Gastrocnemius medialis (tissue), 4 donors: ENCODE measurements around the gene NSL1. TPM values are rescaled to one million over a fixed set of nuclear protein-coding genes. Genes with fewer than 3 reads are reported as not detected.

Experiments
- ATAC-seq, 2 donors: fragments of 150-250 bp; one replicate each; pipeline ENCODE4 v1.9.1; 2016
- DNase-seq, 2 donors: peaks; one replicate each; pipeline ENCODE4 v3.0.0-alpha.2; 2019
- H3K27ac ChIP-seq, 4 donors: fragments of 200-600 bp; sonication (generic); 1 replicate in 1 of 4; 2 replicates in 3 of 4; pipeline ENCODE4 v1.5.1; 2016 to 2018; ENCODE audit warnings: mild to moderate bottlenecking in 2 of 4, moderate library complexity in 1 of 4
- H3K27me3 ChIP-seq, 3 donors: fragments of 200-600 bp; sonication (generic) in 2 of 3; 1 replicate in 1 of 3; 2 replicates in 2 of 3; pipeline versions ENCODE4 v1.5.1 to v1.6.0; 2016 to 2019; ENCODE audit warnings: mild to moderate bottlenecking in 1 of 3, moderate library complexity in 1 of 3
- H3K36me3 ChIP-seq, 2 donors: fragments of 200-600 bp; sonication (generic) in 1 of 2; one replicate each; pipeline ENCODE4 v1.5.1; 2017 to 2018
- H3K4me1 ChIP-seq, 2 donors: fragments of 200-600 bp; sonication (generic) in 1 of 2; one replicate each; pipeline ENCODE4 v1.5.1; 2016 to 2017; ENCODE audit warnings: mild to moderate bottlenecking in 2 of 2
- H3K4me3 ChIP-seq, 4 donors: fragments of 200-600 bp; sonication (generic) in 3 of 4; 1 replicate in 1 of 4; 2 replicates in 3 of 4; pipeline ENCODE4 v1.5.1; 2016 to 2019; ENCODE audit warnings: mild to moderate bottlenecking in 2 of 4
- H3K9me3 ChIP-seq, 3 donors: fragments of 200-600 bp; sonication (generic) in 2 of 3; 1 replicate in 1 of 3; 2 replicates in 2 of 3; pipeline ENCODE4 v1.5.1; 2016 to 2019
- CTCF ChIP-seq, 5 experiments: fragments of 450-650 bp in 3 of 5; fragments of 200-600 bp in 2 of 5; sonication (generic) in 2 of 5; IDR thresholded peaks in 4 of 5; conservative IDR thresholded peaks in 1 of 5; 1 replicate in 4 of 5; 2 replicates in 1 of 5; pipeline ENCODE4 v1.5.1; 2016 to 2019; ENCODE audit warnings: antibody characterized with exemption in 5 of 5, mild to moderate bottlenecking in 3 of 5, moderate library complexity in 3 of 5
- POLR2A ChIP-seq, 2 donors: fragments of 450-650 bp; IDR thresholded peaks; one replicate each; pipeline ENCODE4 v1.6.1; 2017; ENCODE audit warnings: antibody characterized with exemption in 2 of 2, mild to moderate bottlenecking in 2 of 2, moderate library complexity in 2 of 2
- in situ Hi-C, 4 donors: fragments of 200-750 bp; cut with MboI; loops; one replicate each; pipeline versions ENCODE4 v1.15.0 to v1.8.0; 2017; ENCODE audit warnings: low sequenced_read_pairs in 4 of 4
- intact Hi-C: fragments of 100-400 bp; cut with DNase I; formaldehyde crosslinking; loops from one replicate; pipeline ENCODE4 v1.15.1; 2023; ENCODE audit warnings: low total_unique reads
- total RNA-seq, 4 donors: library from RNA; depleted of rRNA; stranded (reverse); fragments of >200 nt; gene quantifications; one replicate each; pipeline versions ENCODE4 v1.1.0 to v1.2.3, GENCODE V29; 2016

NSL1 gene
- total RNA-seq, 4 donors from 2014 or later, result 21.3 to 42.6 (median 28.2) TPM

- DNase-seq (no peak), ATAC-seq (no peak)
- Histone ChIP-seq H3K27me3 (no peaks in the 10 kb centered on the region), H3K27ac (no peak overlapping the region), H3K4me3 (no peak overlapping the region), H3K9me3 (no peaks in the 10 kb centered on the region), H3K4me1 (no peaks in the 10 kb centered on the region), H3K36me3 (no peaks in the 10 kb centered on the region)
- in situ Hi-C loops, result no loop called here
- TF ChIP-seq CTCF (IDR thresholded peaks at IDR 0.05 in 4 of 5, conservative IDR thresholded peaks at IDR 0.05 in 1 of 5), result no peak
- TF ChIP-seq POLR2A (IDR thresholded peaks at IDR 0.05), result no peak
- intact Hi-C loops, result no loop called here
Measured at GRCh38 chr1:212738330-212738729, 53.2 kb downstream of the NSL1 start.

GRCh38 chr1:212737559-212737958 is 54.0 kb downstream of the NSL1 start:
- no peak for ATAC-seq
- H3K27ac ChIP-seq, result no peak overlapping the region
- no peaks in the 10 kb centered on the region for H3K36me3 ChIP-seq
- no peak overlapping the region for H3K4me3 ChIP-seq
- in situ Hi-C loops (no loop called here), intact Hi-C loops (no loop called here)
- no peaks in the 10 kb centered on the region for H3K9me3 ChIP-seq
- no peaks in the 10 kb centered on the region for H3K27me3 ChIP-seq
- H3K4me1 ChIP-seq, result no peaks in the 10 kb centered on the region
- TF ChIP-seq POLR2A (IDR thresholded peaks at IDR 0.05) (no peak), CTCF (IDR thresholded peaks at IDR 0.05 in 4 of 5, conservative IDR thresholded peaks at IDR 0.05 in 1 of 5) (no peak)
- no peak for DNase-seq

- no peak overlapping the region for H3K27ac ChIP-seq
- no peaks in the 10 kb centered on the region for H3K36me3 ChIP-seq
- in situ Hi-C loops (no loop called here), intact Hi-C loops (no loop called here)
- H3K27me3 ChIP-seq, result no peaks in the 10 kb centered on the region
- no peak overlapping the region for H3K4me3 ChIP-seq
- H3K9me3 ChIP-seq, result no peaks in the 10 kb centered on the region
- no peak for ATAC-seq
- TF ChIP-seq CTCF (IDR thresholded peaks at IDR 0.05 in 4 of 5, conservative IDR thresholded peaks at IDR 0.05 in 1 of 5), result no peak
- TF ChIP-seq POLR2A (IDR thresholded peaks at IDR 0.05), result no peak
- no peak for DNase-seq
- H3K4me1 ChIP-seq, result no peaks in the 10 kb centered on the region
Measured at GRCh38 chr1:212733109-212733508, 58.5 kb downstream of the NSL1 start.

GRCh38 chr1:212731630-212732029 is 59.9 kb downstream of the NSL1 start:
- intact Hi-C loops, result no loop called here
- DNase-seq, result no peak
- Histone ChIP-seq H3K36me3 (no peaks in the 10 kb centered on the region), H3K4me3 (no peak overlapping the region), H3K9me3 (no peaks in the 10 kb centered on the region), H3K27me3 (no peaks in the 10 kb centered on the region), H3K4me1 (no peaks in the 10 kb centered on the region), H3K27ac (no peak overlapping the region)
- no peak for TF ChIP-seq POLR2A (IDR thresholded peaks at IDR 0.05)
- TF ChIP-seq CTCF (IDR thresholded peaks at IDR 0.05 in 4 of 5, conservative IDR thresholded peaks at IDR 0.05 in 1 of 5), result no peak
- in situ Hi-C loops, result no loop called here
- no peak for ATAC-seq

- intact Hi-C loops, result no loop called here
- ATAC-seq, result no peak
- in situ Hi-C loops, result no loop called here
Measured at GRCh38 chr1:212728606-212729005, 63.0 kb downstream of the NSL1 start.

More at GRCh38 chr1:212728606-212729005, 63.0 kb downstream of the NSL1 start:
- no peak overlapping the region for H3K27ac ChIP-seq
- no peaks in the 10 kb centered on the region for H3K9me3 ChIP-seq
- no peaks in the 10 kb centered on the region for H3K4me1 ChIP-seq
- H3K4me3 ChIP-seq, result no peak overlapping the region
- TF ChIP-seq POLR2A (IDR thresholded peaks at IDR 0.05) (no peak), CTCF (IDR thresholded peaks at IDR 0.05 in 4 of 5, conservative IDR thresholded peaks at IDR 0.05 in 1 of 5) (no peak)
- no peaks in the 10 kb centered on the region for H3K36me3 ChIP-seq
- DNase-seq, result no peak
- H3K27me3 ChIP-seq, result no peaks in the 10 kb centered on the region
